GM19240 (cell line): Measurements from ENCODE around the gene TCN2.
"Not testable (repeated sequence)": the region's sequence is repeated elsewhere in the genome, so short reads cannot be mapped to it uniquely, and the experiment has no call there.

Experiments
- DNase-seq: peaks from one replicate; pipeline ENCODE4 v3.0.0; 2011; ENCODE audit warnings: low spot score; ENCODE audit not compliant: insufficient read length

The TCN2 gene

DNA sequence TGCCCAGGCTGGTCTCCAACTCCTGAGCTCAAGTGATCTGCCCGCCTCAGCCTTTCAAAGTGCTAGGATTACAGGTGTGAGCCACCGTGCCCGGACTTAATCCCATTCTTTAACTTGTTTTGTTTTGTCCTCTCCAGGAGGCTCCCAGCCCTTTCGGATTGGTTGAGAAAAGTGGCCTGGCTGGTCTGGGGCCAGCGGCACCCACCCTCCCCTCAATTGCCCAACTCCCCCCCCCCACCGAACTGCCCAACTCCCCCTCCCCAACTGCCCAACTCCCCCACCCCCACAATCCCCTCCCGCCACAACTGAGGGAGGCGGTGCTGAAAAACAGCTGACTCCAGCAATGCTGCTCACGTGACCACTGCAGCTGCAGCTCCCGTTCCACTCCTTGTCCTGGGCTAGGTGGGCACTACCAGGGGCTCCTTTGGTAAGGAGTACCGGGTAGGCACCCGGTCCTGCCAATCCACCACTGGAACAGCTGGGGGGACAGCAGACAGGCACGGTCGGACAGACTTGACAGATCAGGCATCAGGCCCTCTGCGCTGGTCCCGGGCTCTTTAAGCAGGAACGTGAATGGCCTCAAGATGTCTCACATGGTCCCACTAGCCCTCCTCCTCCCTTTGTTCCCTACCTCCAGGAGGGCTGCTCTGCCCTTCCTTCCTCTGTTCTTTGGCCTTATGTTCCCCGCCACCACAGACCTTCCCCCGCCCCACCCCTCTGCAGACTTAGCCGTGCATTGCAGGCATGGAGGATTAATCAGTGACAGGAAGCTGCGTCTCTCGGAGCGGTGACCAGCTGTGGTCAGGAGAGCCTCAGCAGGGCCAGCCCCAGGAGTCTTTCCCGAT lies at the start of gene TCN2:
Gene TCN2 (plus strand): TSS at position 720 of the 845 bp plus-strand sequence. CDS start 158 bp downstream, outside the sequence.
- no peak for DNase-seq

DNA sequence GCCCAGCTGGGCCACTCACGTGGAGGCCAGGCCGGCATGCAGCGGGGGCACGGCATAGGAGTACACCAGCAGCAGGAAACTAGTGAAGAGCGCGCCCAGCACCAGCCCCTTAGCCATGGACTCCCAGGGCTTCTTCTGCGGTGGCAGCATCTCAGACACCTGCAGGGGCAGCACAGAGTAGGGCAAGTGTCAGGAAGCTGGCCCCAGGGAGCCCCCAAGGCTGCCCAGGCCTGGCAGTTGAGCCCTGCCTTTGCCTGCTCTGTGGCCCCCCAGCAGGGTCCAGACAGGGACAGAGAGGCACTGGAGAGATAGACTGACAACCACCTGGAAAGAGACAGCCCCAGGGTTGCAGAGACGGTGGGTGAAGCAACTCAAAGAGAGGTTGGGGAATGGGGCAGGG lies 49.7 kb upstream of the TCN2 start:
- no peak for DNase-seq

DNA sequence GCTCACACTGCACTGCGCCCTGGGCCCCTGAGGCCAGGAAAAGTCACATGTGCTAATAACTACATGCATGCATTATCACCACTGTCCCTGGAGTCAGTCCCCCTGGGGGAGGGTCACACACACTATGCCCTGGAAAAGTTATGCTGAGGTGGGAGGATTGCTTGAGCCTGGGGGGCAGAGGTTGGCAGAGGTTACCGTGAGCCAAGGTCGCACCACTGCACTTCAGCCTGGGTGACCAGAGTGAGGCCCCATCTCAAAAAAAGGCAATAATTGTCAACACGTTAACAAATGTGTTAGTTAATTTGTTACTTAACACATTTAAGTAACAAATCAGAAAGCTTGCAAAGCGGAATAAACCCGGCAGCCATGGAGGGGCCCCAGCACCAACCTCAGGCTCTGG lies 47.1 kb upstream of the TCN2 start:
- no peak for DNase-seq

DNA sequence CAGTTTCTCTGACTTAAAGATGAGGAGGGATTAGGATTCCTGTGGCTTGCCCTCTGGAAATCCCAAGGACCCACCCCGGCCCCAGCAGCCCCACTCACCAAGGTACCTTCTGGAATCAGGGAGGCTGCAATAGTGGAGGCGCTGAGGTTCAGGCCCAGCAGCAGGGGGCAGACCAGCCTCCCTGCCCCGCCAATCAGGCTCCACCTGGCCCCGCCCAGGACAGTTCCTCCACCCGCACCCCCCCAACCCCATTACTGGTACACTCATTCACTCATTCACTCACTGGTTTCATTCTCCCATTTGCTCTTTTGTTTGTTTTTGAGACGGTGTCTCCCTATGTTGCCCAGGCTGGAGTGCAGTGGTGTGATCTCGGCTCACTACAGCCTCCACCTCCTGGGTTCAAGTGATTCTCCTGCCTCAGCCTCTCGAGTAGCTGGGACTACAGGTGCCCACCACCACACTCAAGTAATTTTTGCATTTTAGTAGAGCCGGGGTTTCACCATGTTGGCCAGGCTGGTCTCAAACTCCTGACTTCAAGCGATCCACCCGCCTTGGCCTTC lies 46.3 kb upstream of the TCN2 start:
- not testable (repeated sequence) for DNase-seq

DNA sequence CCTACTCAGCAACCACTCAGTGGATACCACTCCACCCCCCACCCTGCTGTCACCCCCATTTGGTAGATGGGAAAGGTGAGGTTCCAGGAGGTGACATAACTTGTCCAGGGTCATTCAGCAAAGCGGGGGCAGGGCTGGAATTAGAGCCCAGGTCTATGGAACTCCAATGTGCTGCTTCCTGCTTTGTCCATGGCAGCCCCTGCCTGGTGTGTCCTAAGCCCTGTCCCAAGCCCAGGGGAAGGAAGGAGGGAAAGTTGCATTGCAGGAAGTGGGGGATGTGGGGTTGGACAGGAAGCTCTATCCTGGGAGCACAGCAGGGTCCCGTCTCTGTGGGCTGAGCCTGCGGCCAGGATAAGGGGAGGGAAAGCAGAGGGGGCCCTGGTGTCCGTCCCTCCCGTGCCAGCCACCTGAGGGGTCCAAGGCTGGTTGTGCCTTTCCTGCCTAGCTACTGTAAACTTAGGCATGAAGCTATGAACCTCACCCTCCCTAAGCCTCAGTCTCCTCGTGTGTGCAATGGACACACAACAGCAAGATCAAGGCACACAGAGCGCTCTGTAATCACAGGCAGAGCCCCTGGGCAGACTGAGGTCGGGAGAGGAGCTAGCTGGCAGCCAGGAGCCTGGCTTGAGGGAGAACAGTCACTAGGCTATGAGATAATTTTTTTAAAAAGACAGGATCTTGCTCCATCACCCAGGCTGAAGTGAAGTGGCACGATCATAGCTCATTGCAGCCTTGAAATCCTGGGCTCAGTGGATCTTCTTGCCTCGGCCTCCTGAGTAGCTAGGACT lies 45.4 kb upstream of the TCN2 start:
- no peak for DNase-seq

DNA sequence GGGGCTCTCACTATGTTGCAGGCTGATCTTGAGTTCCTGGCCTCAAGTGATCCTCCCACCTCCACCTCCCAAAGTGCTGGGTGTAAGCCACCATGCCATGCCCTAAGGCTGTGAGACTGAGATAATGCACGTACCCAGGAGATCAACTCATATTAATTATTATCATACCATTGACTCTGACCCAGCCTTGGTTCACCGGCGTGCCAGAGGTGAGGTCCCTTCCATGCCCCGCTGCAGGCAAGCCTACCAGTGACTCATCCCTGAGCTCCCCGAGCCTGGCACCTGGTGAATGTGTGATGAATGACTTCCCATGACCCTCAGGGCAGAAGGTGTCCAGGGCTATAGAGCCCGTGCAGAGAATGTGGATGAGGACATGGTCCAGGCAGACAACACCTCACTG lies 44.6 kb upstream of the TCN2 start:
- no peak for DNase-seq

DNA sequence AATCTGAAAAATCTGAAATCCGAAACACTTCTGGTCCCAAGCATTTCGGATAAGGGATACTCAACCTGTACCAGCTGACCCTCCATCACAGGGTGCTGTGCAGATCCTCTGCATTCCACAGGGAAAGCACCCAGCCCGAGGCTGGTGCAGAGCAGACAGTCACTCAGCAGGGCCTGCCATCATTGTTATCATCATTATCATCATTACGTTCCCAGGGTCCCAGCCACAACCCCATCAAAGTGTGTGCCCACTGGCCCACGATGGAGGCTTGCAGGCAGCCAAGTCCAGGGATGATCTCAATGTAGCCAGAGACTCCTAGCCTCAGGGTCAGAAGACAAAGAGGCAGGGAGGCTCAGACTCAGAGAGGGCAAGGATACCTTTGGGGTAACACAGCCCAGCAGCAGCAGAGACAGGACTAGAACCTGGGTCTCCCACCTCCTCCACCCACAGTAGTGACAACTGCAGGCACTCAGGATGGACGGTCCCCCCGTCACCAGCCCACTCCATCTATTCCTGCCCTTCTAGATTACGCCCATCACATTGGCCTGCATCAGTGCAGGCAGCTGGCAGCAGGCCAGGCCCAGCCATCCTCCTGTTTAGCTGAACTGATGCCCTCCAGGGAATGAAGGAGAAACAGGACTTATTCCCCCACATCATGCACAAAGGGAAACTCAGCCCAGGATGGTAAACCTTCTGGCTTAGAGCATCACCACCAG lies 42.8 kb upstream of the TCN2 start:
- no peak for DNase-seq

DNA sequence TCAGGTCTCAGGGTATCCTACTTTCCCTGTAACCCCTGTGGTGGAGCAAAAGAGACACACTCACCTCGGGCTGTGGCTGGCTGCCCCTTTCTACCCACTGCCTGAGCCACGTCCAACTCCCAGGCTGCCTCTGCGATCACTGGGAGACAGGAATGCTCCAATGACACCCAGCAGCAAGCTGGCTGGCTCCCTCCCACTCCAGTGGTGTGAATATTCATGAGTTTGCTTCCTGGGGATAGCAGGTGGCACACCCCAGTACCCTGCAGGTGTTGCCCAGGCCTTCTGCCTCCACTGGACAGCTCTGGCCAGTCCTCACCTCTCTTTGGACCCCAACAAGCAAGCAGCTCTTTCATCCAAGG lies 42.2 kb upstream of the TCN2 start:
- no peak for DNase-seq

DNA sequence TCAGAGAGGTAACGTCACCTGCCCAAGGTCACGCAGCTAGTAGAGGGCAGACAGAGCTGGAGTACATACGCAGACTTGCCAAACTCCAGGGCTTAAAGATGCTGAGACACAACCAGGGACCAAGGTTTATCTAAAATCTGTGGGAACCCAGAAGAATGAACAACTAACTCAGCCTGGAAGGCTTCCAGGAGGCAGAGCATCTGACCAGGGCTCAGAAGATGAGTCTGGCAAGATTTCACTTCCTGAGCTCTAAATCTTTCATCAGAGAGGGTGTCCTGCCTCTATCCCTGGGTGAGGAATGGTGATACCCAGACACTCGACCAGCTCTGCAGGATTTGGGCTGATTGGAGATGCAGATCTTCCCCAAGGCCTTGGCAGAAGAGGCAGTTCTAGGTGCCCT lies 41.6 kb upstream of the TCN2 start:
- DNase-seq = no peak

DNA sequence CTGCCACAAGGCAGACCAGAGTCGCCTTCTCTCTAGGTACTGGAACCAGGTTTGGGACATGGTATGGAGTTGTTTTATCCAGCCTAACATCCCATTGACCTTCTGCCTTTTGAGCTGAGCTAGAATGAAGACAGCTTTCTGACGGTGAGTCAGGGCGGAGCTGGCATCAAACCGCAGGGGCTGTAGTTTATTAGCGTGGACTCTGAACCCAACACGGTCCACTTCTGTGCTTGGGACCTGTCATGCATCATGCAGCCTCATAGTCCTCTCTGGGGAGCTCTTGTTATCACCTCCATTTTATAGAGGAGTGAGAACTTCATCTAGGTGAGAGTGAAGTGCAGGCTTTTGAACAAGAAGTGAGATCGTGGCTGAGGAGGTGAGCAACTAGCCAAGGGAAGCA lies 40.8 kb upstream of the TCN2 start:
- DNase-seq = no peak

DNA sequence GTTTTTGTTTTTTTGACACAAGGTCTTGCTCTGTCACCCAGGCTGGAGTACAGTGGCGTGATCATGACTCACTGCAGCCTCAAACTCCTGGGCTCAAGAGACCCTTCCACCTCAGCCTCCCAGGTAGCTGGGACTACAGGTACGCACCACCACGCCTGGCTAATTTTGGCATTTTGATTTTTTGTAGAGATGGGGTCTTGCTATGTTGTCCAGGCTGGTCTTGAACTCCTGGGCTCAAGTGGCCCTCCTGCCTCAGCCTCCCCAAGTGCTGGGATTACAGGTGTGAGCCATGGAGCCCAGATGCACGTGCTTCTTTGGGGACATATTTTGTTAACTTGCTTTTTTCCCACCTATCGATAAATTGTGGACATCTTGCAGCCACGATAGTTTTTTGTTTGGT lies 39.7 kb upstream of the TCN2 start:
- not testable (repeated sequence) for DNase-seq

DNA sequence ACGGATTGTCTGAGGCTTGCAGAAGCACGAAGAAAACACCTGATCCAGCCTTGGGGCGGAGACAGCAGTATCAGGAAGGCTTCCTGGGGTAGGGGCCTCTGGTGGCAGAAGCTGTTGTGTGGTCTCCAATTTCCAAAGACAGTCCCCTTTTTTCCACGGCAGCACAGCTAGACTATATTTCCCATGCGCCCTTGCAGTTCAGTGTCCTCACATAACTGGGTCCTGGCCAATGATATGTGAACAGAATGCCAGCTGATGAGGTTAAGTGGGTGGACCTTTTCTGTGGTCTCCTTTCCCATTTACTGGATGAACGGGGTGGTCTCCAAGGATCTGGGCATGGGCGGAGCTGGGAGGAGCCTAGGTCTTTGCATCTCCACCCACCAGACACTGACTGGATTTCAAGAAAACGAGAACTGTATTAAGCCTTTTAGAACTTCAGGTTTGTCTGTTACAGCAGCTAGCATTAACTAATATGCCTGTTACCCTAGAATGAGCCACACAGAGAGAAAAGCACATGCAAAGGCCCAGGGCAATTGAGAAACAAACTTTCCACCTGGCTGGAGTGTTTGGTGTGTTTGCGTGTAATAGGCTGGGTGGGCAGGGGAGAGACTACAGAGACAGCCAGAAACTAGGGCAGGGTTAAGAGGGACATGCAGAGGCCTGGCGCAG lies 38.7 kb upstream of the TCN2 start:
- DNase-seq = no peak

DNA sequence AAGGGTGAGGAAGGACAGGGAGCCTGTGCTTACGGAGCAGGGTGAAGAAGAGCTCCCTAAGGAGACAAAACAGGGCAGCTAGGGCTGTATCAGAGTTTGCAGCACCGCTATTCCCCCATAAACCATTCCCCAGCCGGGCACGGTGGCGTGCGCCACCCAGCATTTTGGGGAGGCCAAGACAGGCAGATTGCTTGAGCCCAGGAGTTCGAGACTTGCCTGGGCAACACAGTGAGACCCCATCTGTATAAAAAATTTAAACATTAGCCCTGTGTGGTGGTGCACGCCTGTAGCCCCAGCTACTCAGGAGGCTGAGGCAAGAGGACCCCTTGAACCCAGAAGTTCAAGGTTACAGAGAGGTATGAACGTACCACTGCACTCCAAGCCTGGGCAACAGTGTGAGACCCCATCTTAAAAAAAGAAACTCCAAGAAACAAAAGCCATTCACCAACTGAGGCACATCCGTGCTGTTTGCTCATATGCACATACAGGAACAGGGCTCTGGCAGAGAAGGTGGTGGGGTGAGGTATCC lies 37.2 kb upstream of the TCN2 start:
- DNase-seq = no peak

DNA sequence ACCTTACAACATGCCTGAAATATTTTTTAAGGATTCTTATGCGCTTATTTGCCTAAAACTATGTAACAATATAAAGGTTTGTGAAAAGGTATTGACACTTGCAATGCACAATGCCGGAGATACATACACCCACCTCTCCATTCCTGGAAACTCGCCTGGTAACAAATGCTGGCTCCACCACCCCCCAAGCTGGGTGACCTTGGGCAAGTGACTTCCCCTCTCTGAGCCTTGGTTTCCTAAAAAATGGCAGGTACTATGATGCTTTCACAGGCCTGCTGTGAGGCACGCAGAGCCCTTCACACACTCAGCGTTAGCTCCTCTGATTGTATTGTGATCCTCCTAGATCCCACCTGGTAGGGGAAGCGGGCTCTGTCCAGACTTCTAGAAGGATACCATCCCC lies 34.8 kb upstream of the TCN2 start:
- no peak for DNase-seq

DNA sequence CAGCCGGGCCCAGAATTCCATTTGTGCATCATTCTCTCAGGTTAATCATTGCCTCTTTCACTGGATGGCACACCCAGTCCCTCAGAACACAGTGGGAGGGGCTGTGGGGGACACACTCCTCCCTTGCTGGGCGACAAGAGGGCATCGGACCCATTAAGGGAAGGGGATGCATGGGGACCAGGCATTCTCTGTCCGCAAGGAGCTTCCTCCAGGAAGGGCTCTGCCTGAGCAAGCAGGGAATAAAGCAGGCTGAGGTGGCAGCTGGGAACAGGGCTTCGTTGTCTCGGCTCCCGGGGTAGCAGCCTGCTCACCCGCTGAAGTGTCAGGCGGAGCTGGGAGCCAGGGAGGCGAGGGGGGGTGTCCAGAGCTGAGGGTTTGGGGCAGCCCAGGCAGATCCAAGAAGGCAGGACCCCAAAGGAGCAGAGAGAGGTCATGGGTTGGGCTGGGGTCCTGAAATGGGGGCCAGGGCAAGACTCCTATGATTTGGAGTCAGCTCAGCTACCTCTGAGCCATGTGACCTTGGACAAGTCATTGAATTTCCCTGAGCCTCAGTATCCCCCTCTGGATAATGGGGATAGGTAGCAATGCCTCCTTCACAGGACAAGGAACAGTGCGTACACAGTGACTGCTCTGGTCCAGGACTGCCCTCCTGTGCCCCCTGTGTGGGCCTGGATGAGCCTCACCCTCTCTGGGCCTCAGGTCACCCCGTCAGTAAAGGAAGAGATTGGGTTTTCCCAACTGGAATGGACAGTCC lies 34.0 kb upstream of the TCN2 start:
- no peak for DNase-seq

DNA sequence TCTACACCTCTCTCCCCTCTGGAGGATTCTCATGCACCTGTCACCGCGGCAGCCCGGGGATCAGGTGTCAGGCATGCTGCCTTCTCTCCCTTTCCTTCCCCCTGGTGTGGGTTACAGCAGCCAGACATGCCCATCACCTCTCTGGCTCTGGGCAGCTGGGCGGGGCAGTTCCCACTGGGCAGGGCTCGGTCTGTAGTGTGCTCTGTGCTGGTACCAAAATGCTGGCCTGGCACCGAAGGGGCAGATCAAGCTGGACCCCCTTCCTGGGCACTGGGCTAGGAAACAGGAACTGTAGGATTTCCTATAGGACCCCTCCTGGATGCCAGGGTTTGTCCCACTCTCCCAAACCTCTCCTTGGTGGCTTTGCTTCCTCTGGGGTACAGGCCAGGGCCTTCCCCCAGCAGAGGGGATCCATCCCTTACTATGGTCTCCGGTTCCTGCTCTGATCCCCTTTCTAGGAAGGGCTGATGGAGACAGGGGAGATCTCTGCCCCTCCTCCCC lies 33.3 kb upstream of the TCN2 start:
- no peak for DNase-seq

DNA sequence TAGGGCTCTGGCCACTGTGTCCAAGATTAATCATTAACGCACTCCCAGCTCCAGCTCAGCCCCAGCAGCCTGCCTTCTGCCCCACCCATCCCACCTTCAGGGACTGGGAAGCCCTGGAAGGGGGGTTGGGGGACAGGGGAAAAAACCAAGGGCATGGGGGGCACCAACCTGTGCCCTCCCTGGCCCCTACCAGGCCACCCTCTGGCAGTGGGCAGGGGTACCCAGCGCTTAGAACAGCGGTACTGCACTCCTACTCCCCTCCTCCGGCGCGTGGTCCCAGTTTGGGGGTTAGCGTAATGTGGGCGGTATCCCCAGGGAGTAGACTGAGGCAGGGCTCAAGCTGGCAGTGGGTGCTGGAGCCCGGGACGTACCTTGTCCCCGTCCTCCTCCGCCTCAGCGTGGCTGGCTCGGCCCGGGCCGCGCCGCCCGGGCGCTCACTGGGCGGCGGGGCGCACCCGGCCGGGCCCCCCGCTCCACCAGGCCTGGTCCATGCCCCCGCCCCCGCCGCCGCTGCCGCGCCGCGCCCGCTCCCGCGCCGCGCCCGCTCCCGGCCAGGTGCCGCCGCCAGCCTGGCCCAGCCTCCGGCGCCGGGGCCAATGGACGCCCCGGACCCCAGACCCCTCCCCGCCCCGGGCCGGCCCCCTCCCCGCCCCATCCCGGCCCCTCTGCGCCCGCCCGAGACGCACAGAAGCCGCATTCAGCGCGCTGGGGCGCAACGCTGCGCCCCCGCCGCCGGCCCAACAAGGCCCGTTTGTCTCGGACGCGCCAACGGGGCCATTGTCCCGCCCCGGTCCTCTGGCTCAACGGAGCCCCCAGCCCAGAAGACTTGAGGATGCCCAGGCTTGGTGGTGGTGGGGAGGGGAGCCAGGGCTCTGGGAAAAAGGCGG lies 32.6 kb upstream of the TCN2 start, which contains the start of gene GAL3ST1:
Gene GAL3ST1 (minus strand): TSS at position 571 of the 887 bp plus-strand sequence. CDS start 17,273 bp downstream, outside the sequence.
- no peak for DNase-seq

DNA sequence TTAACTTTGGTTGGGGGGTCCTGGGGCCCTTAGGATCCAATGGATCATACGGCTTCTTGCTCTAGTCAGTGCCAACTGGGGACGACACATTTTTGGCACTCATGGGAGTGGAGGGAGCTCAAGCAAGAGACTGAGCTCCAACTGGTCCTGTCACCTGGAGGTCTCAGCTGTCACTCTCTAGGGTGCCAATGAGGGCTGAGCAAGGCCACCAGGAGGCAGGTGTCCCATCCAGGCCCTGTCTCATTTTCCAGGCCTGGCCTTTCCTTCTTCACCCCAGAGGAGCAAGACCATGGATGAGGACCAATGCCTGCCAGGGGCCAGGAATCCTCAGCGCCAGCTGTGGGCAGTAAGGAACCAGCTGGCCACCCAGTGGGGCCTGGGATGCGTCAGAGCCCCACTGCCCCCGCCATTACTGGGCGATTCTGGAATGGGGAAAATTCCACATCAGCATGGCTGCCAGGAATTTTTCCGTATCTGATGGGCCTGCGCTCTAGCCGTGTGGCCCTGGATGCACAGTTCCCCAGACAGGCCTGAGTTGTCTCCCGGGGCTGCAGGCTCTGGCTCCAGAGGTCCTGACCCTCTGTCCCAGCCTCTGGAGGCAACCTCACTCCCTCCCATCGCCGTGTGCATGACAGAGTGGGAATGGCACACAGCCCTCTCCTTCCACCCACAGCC lies 31.8 kb upstream of the TCN2 start:
- no peak for DNase-seq
